Choroid plexus epithelial cell (primary cell): ENCODE results near the gene DOCK8.
"Not testable (repeated sequence)": the region's sequence is repeated elsewhere in the genome, so short reads cannot be mapped to it uniquely, and the experiment has no call there.

Experiments
- DNase-seq: peaks from one replicate; pipeline ENCODE4 v3.0.0-alpha.2; 2010; ENCODE audit warnings: low read depth
- H3K4me3 ChIP-seq: 2 replicates; pipeline ENCODE4 v1.5.1; 2011; ENCODE audit warnings: low read depth, mild to moderate bottlenecking, control low read depth, low read length, moderate library complexity
- CTCF ChIP-seq: conservative IDR thresholded peaks from 2 replicates; pipeline ENCODE4 v1.5.1; 2011; ENCODE audit warnings: low read depth, mild to moderate bottlenecking, control low read depth, inconsistent platforms, low read length, moderate library complexity

The DOCK8 gene

GRCh38 chr9:396396-396795 is 181.7 kb downstream of the DOCK8 start:
- no peak for DNase-seq
- no peak overlapping the region for H3K4me3 ChIP-seq
- no peak for TF ChIP-seq CTCF

GRCh38 chr9:398085-398484 is 183.4 kb downstream of the DOCK8 start:
- TF ChIP-seq CTCF, result no peak
- no peak for DNase-seq
- H3K4me3 ChIP-seq, result no peak overlapping the region

GRCh38 chr9:401223-401622 is 186.6 kb downstream of the DOCK8 start:
- DNase-seq, result no peak
- TF ChIP-seq CTCF, result no peak
- no peak overlapping the region for H3K4me3 ChIP-seq

- no peak overlapping the region for H3K4me3 ChIP-seq
- DNase-seq, result no peak
- no peak for TF ChIP-seq CTCF
Observed at GRCh38 chr9:404234-404633, 189.6 kb downstream of the DOCK8 start.

- no peak for DNase-seq
- H3K4me3 ChIP-seq, result no peak overlapping the region
- no peak for TF ChIP-seq CTCF
Observed at GRCh38 chr9:405341-405740, 190.7 kb downstream of the DOCK8 start.

GRCh38 chr9:406886-407654 is 192.4 kb downstream of the DOCK8 start:
- no peak for DNase-seq
- H3K4me3 ChIP-seq, result no peak overlapping the region
- no peak for TF ChIP-seq CTCF

- not testable (repeated sequence) for H3K4me3 ChIP-seq, DNase-seq
Observed at GRCh38 chr9:409655-410054, 195.0 kb downstream of the DOCK8 start.

GRCh38 chr9:414595-414994 is 199.9 kb downstream of the DOCK8 start:
- no peak for TF ChIP-seq CTCF
- DNase-seq, result no peak
- no peak overlapping the region for H3K4me3 ChIP-seq
